ENCODE results near the gene CDKAL1.

CDKAL1 gene

GRCh38 chr6:20955751-20956150 lies 421.5 kb downstream of the CDKAL1 start:
- H3K27me3 Mint-ChIP-seq, result no peaks in the 10 kb centered on the region
- no peaks in the 10 kb centered on the region for H3K4me1 Mint-ChIP-seq
- no peak for DNase-seq
- no peak overlapping the region for H3K27ac Mint-ChIP-seq
- no peak overlapping the region for H3K4me3 Mint-ChIP-seq
- H3K9me3 Mint-ChIP-seq, result no peaks in the 10 kb centered on the region
- ATAC-seq (replicated peaks), result no peak
- peaks cover 28 to 42% of the 10 kb centered on the region in 2 donors for H3K36me3 Mint-ChIP-seq

- H3K27ac Mint-ChIP-seq, result no peak overlapping the region
- H3K27me3 Mint-ChIP-seq, result no peaks in the 10 kb centered on the region
- H3K4me3 Mint-ChIP-seq, result no peak overlapping the region
- H3K9me3 Mint-ChIP-seq, result peaks cover 0 to 2% of the 10 kb centered on the region in 2 donors
- no peak for DNase-seq
- H3K36me3 Mint-ChIP-seq, result peaks cover 43 to 61% of the 10 kb centered on the region in 2 donors
- H3K4me1 Mint-ChIP-seq, result no peaks in the 10 kb centered on the region
- ATAC-seq (replicated peaks), result no peak
Measured at GRCh38 chr6:20960067-20960466, 425.8 kb downstream of the CDKAL1 start.

GRCh38 chr6:20965276-20965675 lies 431.0 kb downstream of the CDKAL1 start:
- no peak overlapping the region for H3K27ac Mint-ChIP-seq
- no peaks in the 10 kb centered on the region for H3K4me1 Mint-ChIP-seq
- ATAC-seq (replicated peaks) (no peak), DNase-seq (no peak)
- no peaks in the 10 kb centered on the region for H3K27me3 Mint-ChIP-seq
- peaks cover 8 to 18% of the 10 kb centered on the region in 2 donors for H3K9me3 Mint-ChIP-seq
- no peak overlapping the region for H3K4me3 Mint-ChIP-seq
- peaks cover 48 to 56% of the 10 kb centered on the region in 2 donors for H3K36me3 Mint-ChIP-seq

GRCh38 chr6:20965915-20966314 lies 431.7 kb downstream of the CDKAL1 start:
- Mint-ChIP-seq H3K36me3 (peaks cover 46 to 50% of the 10 kb centered on the region in 2 donors), H3K4me1 (no peaks in the 10 kb centered on the region), H3K27me3 (no peaks in the 10 kb centered on the region), H3K27ac (no peak overlapping the region), H3K9me3 (peaks cover 8 to 18% of the 10 kb centered on the region in 2 donors), H3K4me3 (no peak overlapping the region)
- ATAC-seq (replicated peaks), result no peak
- DNase-seq, result no peak

DNA sequence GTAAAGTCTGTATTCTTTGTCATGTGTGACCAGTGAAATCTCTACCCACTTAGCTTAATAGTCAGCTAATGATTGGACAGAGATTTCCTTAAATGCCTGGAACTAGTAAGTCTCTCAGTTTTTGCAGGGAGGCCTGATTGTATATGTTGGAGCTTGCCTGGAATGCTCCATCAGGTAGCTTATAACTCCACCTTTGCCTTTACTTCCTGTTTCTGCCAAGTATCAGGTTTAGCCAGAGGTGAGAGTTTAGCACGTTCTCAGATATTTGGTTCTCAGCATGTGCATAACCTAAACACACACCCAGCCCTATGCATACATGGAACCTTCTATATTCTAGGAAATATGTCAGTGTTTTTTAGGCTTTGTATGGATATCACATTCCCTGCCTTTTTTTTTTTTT lies 435.3 kb downstream of the CDKAL1 start:
- Mint-ChIP-seq H3K27me3 (no peaks in the 10 kb centered on the region), H3K4me3 (no peak overlapping the region), H3K27ac (no peak overlapping the region), H3K9me3 (peaks cover 8 to 16% of the 10 kb centered on the region in 2 donors), H3K36me3 (peaks cover 37 to 38% of the 10 kb centered on the region in 2 donors), H3K4me1 (no peaks in the 10 kb centered on the region)
- DNase-seq (no peak), ATAC-seq (replicated peaks) (no peak)

- Mint-ChIP-seq H3K4me1 (no peaks in the 10 kb centered on the region), H3K4me3 (no peak overlapping the region), H3K36me3 (peaks cover 15 to 17% of the 10 kb centered on the region in 2 donors), H3K27ac (no peak overlapping the region), H3K9me3 (no peaks in the 10 kb centered on the region), H3K27me3 (no peaks in the 10 kb centered on the region)
- DNase-seq (no peak), ATAC-seq (replicated peaks) (no peak)
Measured at GRCh38 chr6:20976391-20976918, 442.2 kb downstream of the CDKAL1 start.

- peak; percentile 56 to 88 for ATAC-seq (replicated peaks)
- Mint-ChIP-seq H3K4me1 (no peaks in the 10 kb centered on the region), H3K36me3 (peaks cover 10% of the 10 kb centered on the region in 2 donors)
Measured at GRCh38 chr6:20978151-20978614, 443.9 kb downstream of the CDKAL1 start.

DNA sequence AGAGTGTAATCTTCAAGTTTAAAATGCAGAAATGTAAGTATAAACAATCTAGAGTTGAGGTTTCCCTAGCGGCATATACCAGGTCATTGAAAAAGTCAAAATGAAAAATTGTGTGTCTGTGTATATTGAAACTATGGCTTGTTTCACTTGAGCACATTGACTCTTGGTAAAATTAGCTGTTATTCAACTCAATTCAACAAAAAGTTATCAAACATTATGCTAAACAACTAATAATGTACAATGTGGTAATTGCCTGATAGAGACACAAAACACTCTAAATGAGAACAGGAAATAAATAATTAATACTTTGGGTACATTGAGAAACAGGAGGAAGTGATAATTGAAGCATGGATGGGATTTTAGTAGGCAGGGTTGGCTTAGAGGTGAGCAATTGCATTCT lies 444.8 kb downstream of the CDKAL1 start:
- H3K4me3 Mint-ChIP-seq, result no peak overlapping the region
- peaks cover 3 to 6% of the 10 kb centered on the region in 2 donors for H3K9me3 Mint-ChIP-seq
- ATAC-seq (replicated peaks), result no peak
- no peak for DNase-seq
- H3K27ac Mint-ChIP-seq, result no peak overlapping the region
- no peaks in the 10 kb centered on the region for H3K27me3 Mint-ChIP-seq
- H3K4me1 Mint-ChIP-seq, result no peaks in the 10 kb centered on the region
- peaks cover 14 to 16% of the 10 kb centered on the region in 2 donors for H3K36me3 Mint-ChIP-seq

More at GRCh38 chr6:20978151-20978614, 443.9 kb downstream of the CDKAL1 start:
- Mint-ChIP-seq H3K27ac (no peak overlapping the region), H3K27me3 (no peaks in the 10 kb centered on the region), H3K4me3 (no peak overlapping the region), H3K9me3 (no peaks in the 10 kb centered on the region)
- no peak for DNase-seq

DNA sequence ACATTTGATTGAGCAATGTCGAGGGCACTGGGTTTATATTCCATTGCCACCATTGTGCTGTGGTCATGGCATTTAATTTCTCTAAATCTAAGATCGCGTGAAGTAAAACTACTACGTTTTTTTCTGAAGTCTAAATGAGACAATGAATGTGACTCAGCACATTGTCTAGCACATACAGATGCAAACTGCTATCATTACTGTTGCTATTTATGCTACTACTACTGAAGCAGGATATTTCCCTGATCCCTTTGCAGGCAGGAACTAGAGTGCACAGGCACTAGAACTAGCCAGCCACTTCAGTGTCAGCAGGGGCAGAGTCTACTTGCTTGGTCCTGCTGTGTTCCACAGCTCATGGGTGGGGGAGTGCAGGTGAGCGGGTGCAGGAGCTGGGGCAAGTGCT lies 449.7 kb downstream of the CDKAL1 start:
- no peaks in the 10 kb centered on the region for H3K27me3 Mint-ChIP-seq
- H3K27ac Mint-ChIP-seq, result no peak overlapping the region
- ATAC-seq (replicated peaks) (no peak), DNase-seq (no peak)
- no peak overlapping the region for H3K4me3 Mint-ChIP-seq
- peaks cover 25 to 42% of the 10 kb centered on the region in 2 donors for H3K36me3 Mint-ChIP-seq
- H3K9me3 Mint-ChIP-seq, result peaks cover 12 to 13% of the 10 kb centered on the region in 2 donors
- H3K4me1 Mint-ChIP-seq, result no peaks in the 10 kb centered on the region

DNA sequence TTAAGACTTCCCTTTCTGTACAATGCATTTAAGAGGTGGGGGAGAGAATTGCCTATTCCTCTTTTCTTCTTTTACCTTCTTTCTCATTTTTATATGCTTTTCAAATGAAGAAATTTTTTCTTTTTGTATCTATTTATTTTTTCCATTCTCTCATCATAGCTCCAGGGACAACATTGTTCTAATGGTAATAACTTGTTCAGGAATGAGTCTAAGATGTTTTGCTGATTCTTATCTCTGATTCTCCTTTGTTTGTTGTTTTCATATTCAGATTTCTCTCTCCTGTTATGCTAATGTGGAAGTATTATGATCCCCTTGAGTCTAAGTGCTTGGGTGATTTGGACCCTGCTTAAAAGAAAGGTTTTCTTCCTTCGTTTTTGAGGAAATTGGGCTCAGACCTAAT lies 451.6 kb downstream of the CDKAL1 start:
- ATAC-seq (replicated peaks), result no peak

GRCh38 chr6:20991910-20992309 lies 457.7 kb downstream of the CDKAL1 start:
- Mint-ChIP-seq H3K36me3 (peaks cover 20 to 43% of the 10 kb centered on the region in 2 donors), H3K27me3 (no peaks in the 10 kb centered on the region), H3K4me3 (no peak overlapping the region), H3K9me3 (peaks cover 3 to 5% of the 10 kb centered on the region in 2 donors), H3K4me1 (peaks cover 0 to 1% of the 10 kb centered on the region in 2 donors), H3K27ac (no peak overlapping the region)
- ATAC-seq (replicated peaks) (no peak), DNase-seq (no peak)

More for the DNA sequence above, 451.6 kb downstream of the CDKAL1 start:
- H3K4me1 Mint-ChIP-seq, result no peaks in the 10 kb centered on the region
- no peak overlapping the region for H3K4me3 Mint-ChIP-seq
- no peak for DNase-seq
- no peaks in the 10 kb centered on the region for H3K27me3 Mint-ChIP-seq
- H3K27ac Mint-ChIP-seq, result no peak overlapping the region
- H3K36me3 Mint-ChIP-seq, result peaks cover 21 to 38% of the 10 kb centered on the region in 2 donors
- peaks cover 12 to 13% of the 10 kb centered on the region in 2 donors for H3K9me3 Mint-ChIP-seq

DNA sequence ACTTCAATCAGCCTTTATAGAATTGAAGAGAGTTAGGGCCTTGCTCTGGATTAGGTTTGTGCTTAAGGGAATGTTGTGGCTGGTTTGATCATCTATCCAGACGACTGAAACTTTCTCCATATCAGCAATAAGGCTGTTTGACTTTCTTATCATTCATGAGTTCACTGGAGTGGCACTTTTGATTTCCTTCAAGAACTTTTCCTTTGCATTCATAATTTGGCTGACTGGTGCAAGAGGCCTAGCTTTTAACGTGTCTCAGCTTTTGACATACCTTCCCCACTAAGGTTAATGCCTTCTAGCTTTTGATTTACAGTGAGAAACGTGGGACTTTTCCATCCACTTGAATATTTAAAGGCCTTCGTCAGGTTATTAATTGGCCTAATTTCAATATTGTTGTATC lies 461.8 kb downstream of the CDKAL1 start:
- ATAC-seq (replicated peaks) (no peak), DNase-seq (no peak)
- H3K36me3 Mint-ChIP-seq, result peaks cover 22 to 39% of the 10 kb centered on the region in 2 donors
- no peaks in the 10 kb centered on the region for H3K27me3 Mint-ChIP-seq
- no peak overlapping the region for H3K4me3 Mint-ChIP-seq
- H3K4me1 Mint-ChIP-seq, result peaks cover 7 to 21% of the 10 kb centered on the region in 2 donors
- peak overlapping the region; percentile 9 for H3K27ac Mint-ChIP-seq
- peaks cover 3 to 5% of the 10 kb centered on the region in 2 donors for H3K9me3 Mint-ChIP-seq

GRCh38 chr6:20997143-20997769 lies 463.0 kb downstream of the CDKAL1 start:
- Mint-ChIP-seq H3K36me3 (peaks cover 32 to 49% of the 10 kb centered on the region in 2 donors), H3K27ac (no peak overlapping the region), H3K4me1 (peaks cover 7 to 21% of the 10 kb centered on the region in 2 donors), H3K9me3 (peaks cover 3 to 5% of the 10 kb centered on the region in 2 donors), H3K4me3 (no peak overlapping the region), H3K27me3 (no peaks in the 10 kb centered on the region)
- ATAC-seq (replicated peaks), result no peak
- no peak for DNase-seq

GRCh38 chr6:20997770-20998147 lies 463.5 kb downstream of the CDKAL1 start:
- H3K9me3 Mint-ChIP-seq, result peaks cover 3 to 5% of the 10 kb centered on the region in 2 donors
- no peak overlapping the region for H3K27ac Mint-ChIP-seq
- no peaks in the 10 kb centered on the region for H3K27me3 Mint-ChIP-seq
- ATAC-seq (replicated peaks), result no peak
- no peak overlapping the region for H3K4me3 Mint-ChIP-seq
- peaks cover 33 to 45% of the 10 kb centered on the region in 2 donors for H3K36me3 Mint-ChIP-seq
- DNase-seq, result no peak
- peaks cover 7 to 23% of the 10 kb centered on the region in 2 donors for H3K4me1 Mint-ChIP-seq

All from stimulated activated naive B cell treated with anti-CD40 and anti-IgM and Interleukin-4, amounts not matched to agents 10 μg/mL and 1 μg/mL and 100 μg/mL, for 72 hours (primary cell).